WTC11 (cell line): ENCODE data around the gene NBL1.

Experiments
- CREB1 ChIP-seq: sonication (generic); formaldehyde crosslinking; IDR thresholded peaks from 2 replicates; pipeline ENCODE4 v1.8.0; 2023; ENCODE audit warnings: mild to moderate bottlenecking, missing genetic modification reagents
- CTCF ChIP-seq: fragments of 200-600 bp; IDR thresholded peaks from 2 replicates; pipeline ENCODE4 v1.8.0; 2022; ENCODE audit warnings: antibody characterized with exemption
- E2F5 ChIP-seq: sonication (generic); formaldehyde crosslinking; IDR thresholded peaks from 2 replicates; pipeline ENCODE4 v1.8.1; 2022; ENCODE audit warnings: mild to moderate bottlenecking, moderate library complexity, missing genetic modification reagents
- MAX ChIP-seq: sonication (generic); formaldehyde crosslinking; IDR thresholded peaks from 2 replicates; pipeline ENCODE4 v1.8.0; 2022; ENCODE audit warnings: mild to moderate bottlenecking, missing genetic modification reagents
- NR3C1 ChIP-seq: sonication (generic); formaldehyde crosslinking; conservative IDR thresholded peaks from 2 replicates; pipeline ENCODE4 v1.8.1; 2023; ENCODE audit warnings: low read depth, mild to moderate bottlenecking, missing genetic modification reagents
- SP1 ChIP-seq: sonication (generic); formaldehyde crosslinking; conservative IDR thresholded peaks from 2 replicates; pipeline ENCODE4 v1.8.1; 2022; ENCODE audit warnings: missing genetic modification reagents
- TEAD4 ChIP-seq: sonication (generic); formaldehyde crosslinking; IDR thresholded peaks from 2 replicates; pipeline ENCODE4 v1.8.0; 2022; ENCODE audit warnings: mild to moderate bottlenecking, missing genetic modification reagents
- ZNF232 ChIP-seq: sonication (generic); formaldehyde crosslinking; IDR thresholded peaks from 2 replicates; pipeline ENCODE4 v1.8.0; 2022; ENCODE audit warnings: mild to moderate bottlenecking, missing genetic modification reagents
- ZNF671 ChIP-seq: fragments of 250-450 bp; sonication (Bioruptor Pico); IDR thresholded peaks from 2 replicates; pipeline ENCODE4 v1.8.0; 2021; ENCODE audit warnings: mild to moderate bottlenecking

GRCh38 chr1:19698181-19698580 lies 54.1 kb downstream of the NBL1 start:
- no peak for TF ChIP-seq ZNF671
- no peak for TF ChIP-seq CTCF
- no peak for TF ChIP-seq CREB1 (CRISPR knock-in tag)
- no peak for TF ChIP-seq E2F5 (CRISPR knock-in tag)
- TF ChIP-seq ZNF232 (CRISPR knock-in tag) = no peak
- no peak for TF ChIP-seq TEAD4 (CRISPR knock-in tag)
- no peak for TF ChIP-seq MAX (CRISPR knock-in tag)
- no peak for TF ChIP-seq SP1
- TF ChIP-seq NR3C1 (CRISPR knock-in tag) = no peak
